Nephron (organoid): ENCODE results near the gene C1orf94.

Experiments used
- H3K27ac Mint-ChIP-seq, 3 experiments: 2 replicates each; pipeline ENCODE4 v1.8.0; 2020; ENCODE audit warnings: mixed read lengths in 3 of 3, mild to moderate bottlenecking in 2 of 3, moderate library complexity in 1 of 3
- H3K27me3 Mint-ChIP-seq: 2 replicates; pipeline ENCODE4 v1.8.0; 2021; ENCODE audit warnings: low read depth, mild to moderate bottlenecking, moderate library complexity, mixed read lengths
- H3K36me3 Mint-ChIP-seq: 2 replicates; pipeline ENCODE4 v1.8.0; 2020; ENCODE audit warnings: low read depth, mixed read lengths
- H3K4me1 Mint-ChIP-seq: 2 replicates; pipeline ENCODE4 v1.8.0; 2020; ENCODE audit warnings: mixed read lengths
- H3K4me3 Mint-ChIP-seq, 3 experiments: 2 replicates each; pipeline ENCODE4 v1.8.0; 2020; ENCODE audit warnings: mild to moderate bottlenecking in 3 of 3, mixed read lengths in 3 of 3, moderate library complexity in 2 of 3
- H3K9me3 Mint-ChIP-seq: 2 replicates; pipeline ENCODE4 v1.8.0; 2020; ENCODE audit warnings: mixed read lengths
- TF ChIP-seq, protein P1 (sequence below), 3 experiments: fragments of 200-600 bp; sonication (generic); IDR thresholded peaks; one replicate each; pipeline ENCODE4 v1.5.0; 2021; ENCODE audit warnings: antibody characterized with exemption in 3 of 3; ENCODE audit not compliant: unreplicated experiment in 3 of 3

The C1orf94 gene

DNA sequence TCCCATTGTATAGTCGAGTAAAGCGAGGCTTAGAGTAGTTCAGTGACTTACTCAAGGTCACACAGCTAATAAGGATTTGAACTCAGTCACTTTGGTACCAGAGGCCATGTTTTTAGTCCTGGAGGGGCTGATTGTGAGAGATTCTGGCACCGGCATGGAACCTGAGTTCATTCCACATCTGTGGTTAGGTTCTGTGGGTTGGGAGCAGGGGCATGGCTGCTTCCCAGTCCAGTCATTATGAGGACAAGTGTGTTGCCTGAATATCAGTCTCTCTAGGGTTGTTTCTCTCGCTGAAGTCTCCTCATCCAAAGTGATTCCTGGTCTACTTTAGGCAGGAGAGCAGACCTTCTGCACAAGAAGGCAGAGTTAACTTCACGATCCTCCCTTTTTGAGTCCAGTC is 90.6 kb downstream of the C1orf94 start:
- Mint-ChIP-seq H3K4me3 (no peak overlapping the region), H3K27ac (no peak overlapping the region), H3K9me3 (no peaks in the 10 kb centered on the region), H3K36me3 (no peaks in the 10 kb centered on the region), H3K27me3 (peaks cover 50% of the 10 kb centered on the region), H3K4me1 (no peaks in the 10 kb centered on the region)
- TF ChIP-seq, protein P1, sequence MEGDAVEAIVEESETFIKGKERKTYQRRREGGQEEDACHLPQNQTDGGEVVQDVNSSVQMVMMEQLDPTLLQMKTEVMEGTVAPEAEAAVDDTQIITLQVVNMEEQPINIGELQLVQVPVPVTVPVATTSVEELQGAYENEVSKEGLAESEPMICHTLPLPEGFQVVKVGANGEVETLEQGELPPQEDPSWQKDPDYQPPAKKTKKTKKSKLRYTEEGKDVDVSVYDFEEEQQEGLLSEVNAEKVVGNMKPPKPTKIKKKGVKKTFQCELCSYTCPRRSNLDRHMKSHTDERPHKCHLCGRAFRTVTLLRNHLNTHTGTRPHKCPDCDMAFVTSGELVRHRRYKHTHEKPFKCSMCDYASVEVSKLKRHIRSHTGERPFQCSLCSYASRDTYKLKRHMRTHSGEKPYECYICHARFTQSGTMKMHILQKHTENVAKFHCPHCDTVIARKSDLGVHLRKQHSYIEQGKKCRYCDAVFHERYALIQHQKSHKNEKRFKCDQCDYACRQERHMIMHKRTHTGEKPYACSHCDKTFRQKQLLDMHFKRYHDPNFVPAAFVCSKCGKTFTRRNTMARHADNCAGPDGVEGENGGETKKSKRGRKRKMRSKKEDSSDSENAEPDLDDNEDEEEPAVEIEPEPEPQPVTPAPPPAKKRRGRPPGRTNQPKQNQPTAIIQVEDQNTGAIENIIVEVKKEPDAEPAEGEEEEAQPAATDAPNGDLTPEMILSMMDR (IDR thresholded peaks at IDR 0.05; ENCODE audit: unreplicated experiment in 3 of 3), result no peak

DNA sequence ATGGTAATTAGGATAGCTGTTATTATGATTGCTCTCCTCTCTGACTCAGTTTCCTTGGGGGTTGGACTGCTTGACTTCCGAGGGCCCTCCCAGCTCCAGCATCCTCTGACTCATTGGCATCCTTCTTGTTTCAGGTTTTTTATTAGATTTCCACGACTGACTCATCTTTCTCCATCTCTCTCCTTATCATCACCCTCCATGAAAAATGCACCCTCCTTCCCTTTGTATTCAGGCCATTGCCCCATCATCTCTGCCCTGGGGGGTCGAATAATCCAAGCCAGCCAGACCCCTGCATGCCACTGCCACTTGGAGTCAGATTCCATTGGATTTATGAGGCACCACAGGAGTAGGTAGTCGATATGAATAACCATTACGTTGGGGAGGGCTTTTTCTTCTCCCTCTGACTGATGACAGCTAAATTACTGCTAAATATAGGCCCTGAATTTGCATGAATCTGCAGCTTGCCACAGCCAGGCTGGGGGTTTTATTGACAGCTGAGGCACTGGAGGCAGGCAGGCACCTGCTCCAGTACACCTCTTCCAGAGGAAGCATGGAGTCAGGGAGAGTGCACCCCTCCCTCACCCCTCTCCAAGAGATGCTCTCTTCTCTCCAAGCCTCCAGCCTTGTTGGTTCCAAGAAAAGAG is 91.7 kb downstream of the C1orf94 start:
- Mint-ChIP-seq H3K4me3 (no peak overlapping the region), H3K4me1 (no peaks in the 10 kb centered on the region), H3K27ac (no peak overlapping the region), H3K27me3 (peaks cover 47% of the 10 kb centered on the region), H3K36me3 (no peaks in the 10 kb centered on the region), H3K9me3 (no peaks in the 10 kb centered on the region)
- TF ChIP-seq, protein P1 (IDR thresholded peaks at IDR 0.05; ENCODE audit: unreplicated experiment in 3 of 3), result no peak
